ENCODE data around the gene CD209.

- TF ChIP-seq CTCF (IDR thresholded peaks at IDR 0.05; ENCODE audit: extremely low read depth in 1 of 2, insufficient read depth in 1 of 2, low read depth in 1 of 2, low read length in 2 of 2), result no peak
- no peak for TF ChIP-seq POLR2A (IDR thresholded peaks at IDR 0.05; ENCODE audit: low read depth, low read length)
- TF ChIP-seq JUN (IDR thresholded peaks at IDR 0.05; ENCODE audit: borderline replicate concordance, insufficient read depth, insufficient read length, low read depth), result no peak
- TF ChIP-seq MYC (IDR thresholded peaks at IDR 0.05; ENCODE audit: low read depth, low read length), result no peak
- no peak for TF ChIP-seq GATA2 (IDR thresholded peaks at IDR 0.05; ENCODE audit: insufficient read depth, insufficient read length, low read depth, low read length)
- TF ChIP-seq FOS (IDR thresholded peaks at IDR 0.05; ENCODE audit: borderline replicate concordance, insufficient read depth, low read length), result no peak
- no peak for TF ChIP-seq EZH2 (IDR thresholded peaks at IDR 0.05; ENCODE audit: borderline replicate concordance, low read depth, low read length, severe bottlenecking)
- no peak for TF ChIP-seq POLR2AphosphoS5 (IDR thresholded peaks at IDR 0.05; ENCODE audit: insufficient read depth, low read depth, low read length)
Observed at GRCh38 chr19:7699417-7700401, 47.6 kb downstream of the CD209 start.

All from endothelial cell of umbilical vein (primary cell).